Activated B cell treated with CpG ODN at 0.5 μM for 24 hours (primary cell): ENCODE measurements around the gene MTTP. TPM values are rescaled to one million over a fixed set of nuclear protein-coding genes. Genes with fewer than 3 reads are reported as not detected.

Experiments
- ATAC-seq: fragments of 200-7000 bp; cut with Tn5 transposase; one replicate; pipeline ENCODE4 v1.10.0; 2021; ENCODE audit warnings: low read depth, mild to moderate bottlenecking, moderate library complexity
- CTCF ChIA-PET: fragments of 350-600 bp; sonication (Branson Sonifier 250); formaldehyde crosslinking; loops from one replicate; lab custom pipeline; 2021; ENCODE audit warnings: antibody characterized with exemption; lab: Charles Lee
- POLR2A ChIA-PET: fragments of 350-600 bp; sonication (Branson Sonifier 250); formaldehyde crosslinking; loops from one replicate; lab custom pipeline; 2021; ENCODE audit warnings: antibody characterized with exemption; lab: Charles Lee
- DNase-seq: peaks from one replicate; pipeline ENCODE4 v3.0.0; 2022
- H3K27ac Mint-ChIP-seq: one replicate; pipeline ENCODE4 v1.8.0; 2020; ENCODE audit warnings: mixed read lengths
- H3K27me3 Mint-ChIP-seq: one replicate; pipeline ENCODE4 v1.8.0; 2021; ENCODE audit warnings: mixed read lengths
- H3K36me3 Mint-ChIP-seq: one replicate; pipeline ENCODE4 v1.8.0; 2021; ENCODE audit warnings: low read depth, mixed read lengths
- H3K4me1 Mint-ChIP-seq: one replicate; pipeline ENCODE4 v1.8.0; 2021; ENCODE audit warnings: mixed read lengths
- H3K4me3 Mint-ChIP-seq: one replicate; pipeline ENCODE4 v1.8.0; 2020; ENCODE audit warnings: mild to moderate bottlenecking, mixed read lengths
- H3K9me3 Mint-ChIP-seq: one replicate; pipeline ENCODE4 v1.8.0; 2020; ENCODE audit warnings: mixed read lengths
- intact Hi-C: fragments of 100-400 bp; cut with micrococcal nuclease; formaldehyde crosslinking; loops from one replicate; pipeline ENCODE4 v1.15.1; 2024
- total RNA-seq: library from RNA; stranded (reverse); gene quantifications from 2 replicates; pipeline ENCODE4 v1.2.3, GENCODE V29; 2022
- TF ChIP-seq, protein P1 (sequence below): fragments of 200-600 bp; IDR thresholded peaks from one replicate; pipeline ENCODE4 v1.8.0; 2022; ENCODE audit warnings: antibody characterized with exemption, mild to moderate bottlenecking

MTTP gene
- total RNA-seq, 1 donor from 2014 or later: 0.27 TPM

DNA sequence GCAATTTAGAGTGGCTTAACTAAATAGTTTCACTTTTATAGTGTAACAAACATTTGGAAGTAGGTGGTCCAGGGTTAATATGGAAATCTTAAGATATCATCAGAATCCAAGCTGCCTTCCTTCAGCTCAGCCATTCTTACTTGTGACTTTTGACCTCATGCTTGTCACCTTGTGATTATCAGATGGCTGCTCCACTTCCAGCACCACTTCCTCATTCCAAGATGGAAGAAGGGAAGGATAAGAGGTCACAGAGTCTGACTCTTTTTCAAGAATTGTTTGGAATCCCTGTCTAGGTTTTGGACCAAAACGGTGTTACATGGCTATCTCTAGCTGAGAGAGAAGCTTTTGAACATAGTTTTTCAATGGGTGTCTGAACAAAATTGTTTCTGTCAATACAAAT lies 39.9 kb downstream of the MTTP start:
- no peak overlapping the region for H3K27ac Mint-ChIP-seq
- ATAC-seq (no peak), DNase-seq (no peak)
- TF ChIP-seq, protein P1, sequence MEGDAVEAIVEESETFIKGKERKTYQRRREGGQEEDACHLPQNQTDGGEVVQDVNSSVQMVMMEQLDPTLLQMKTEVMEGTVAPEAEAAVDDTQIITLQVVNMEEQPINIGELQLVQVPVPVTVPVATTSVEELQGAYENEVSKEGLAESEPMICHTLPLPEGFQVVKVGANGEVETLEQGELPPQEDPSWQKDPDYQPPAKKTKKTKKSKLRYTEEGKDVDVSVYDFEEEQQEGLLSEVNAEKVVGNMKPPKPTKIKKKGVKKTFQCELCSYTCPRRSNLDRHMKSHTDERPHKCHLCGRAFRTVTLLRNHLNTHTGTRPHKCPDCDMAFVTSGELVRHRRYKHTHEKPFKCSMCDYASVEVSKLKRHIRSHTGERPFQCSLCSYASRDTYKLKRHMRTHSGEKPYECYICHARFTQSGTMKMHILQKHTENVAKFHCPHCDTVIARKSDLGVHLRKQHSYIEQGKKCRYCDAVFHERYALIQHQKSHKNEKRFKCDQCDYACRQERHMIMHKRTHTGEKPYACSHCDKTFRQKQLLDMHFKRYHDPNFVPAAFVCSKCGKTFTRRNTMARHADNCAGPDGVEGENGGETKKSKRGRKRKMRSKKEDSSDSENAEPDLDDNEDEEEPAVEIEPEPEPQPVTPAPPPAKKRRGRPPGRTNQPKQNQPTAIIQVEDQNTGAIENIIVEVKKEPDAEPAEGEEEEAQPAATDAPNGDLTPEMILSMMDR: no peak
- CTCF ChIA-PET: no interaction called here
- no peak overlapping the region for H3K4me3 Mint-ChIP-seq
- POLR2A ChIA-PET: no interaction called here
- H3K4me1 Mint-ChIP-seq: no peaks in the 10 kb centered on the region
- intact Hi-C loops: no loop called here
- H3K36me3 Mint-ChIP-seq: no peaks in the 10 kb centered on the region
- peaks cover 16% of the 10 kb centered on the region for H3K27me3 Mint-ChIP-seq
- H3K9me3 Mint-ChIP-seq: no peaks in the 10 kb centered on the region

DNA sequence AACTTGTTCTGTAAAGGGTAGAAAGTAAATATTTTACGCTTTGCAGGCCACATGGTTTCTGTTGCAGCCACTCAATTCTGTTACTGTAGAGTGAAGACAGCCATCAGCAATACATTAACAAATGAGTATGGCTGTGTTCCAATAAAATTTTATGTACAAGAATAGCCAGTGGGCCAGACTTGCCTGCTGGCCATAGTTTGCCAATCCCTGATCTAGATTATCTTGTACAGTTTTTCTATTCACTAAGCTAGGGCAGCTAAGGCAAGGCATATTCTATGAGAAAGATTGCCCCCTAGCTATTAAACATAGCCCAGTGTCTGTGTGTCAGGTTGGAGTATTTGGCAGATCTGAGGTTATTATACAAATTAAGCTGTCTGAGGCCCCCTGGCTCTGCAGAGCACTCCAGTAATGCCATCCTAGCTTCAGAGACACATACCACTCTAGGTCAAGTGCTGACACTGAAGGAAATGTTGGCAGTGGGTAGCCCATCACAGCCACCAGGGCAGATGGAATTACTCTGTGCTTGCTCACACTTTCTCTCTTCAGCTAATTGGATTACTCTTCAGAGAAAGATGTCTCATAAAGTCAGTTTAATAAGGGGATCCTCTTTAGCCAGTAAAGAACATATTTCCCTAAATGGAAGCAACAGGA lies 40.7 kb downstream of the MTTP start:
- no peaks in the 10 kb centered on the region for H3K36me3 Mint-ChIP-seq
- H3K9me3 Mint-ChIP-seq: no peaks in the 10 kb centered on the region
- H3K4me3 Mint-ChIP-seq: no peak overlapping the region
- ATAC-seq: no peak
- H3K4me1 Mint-ChIP-seq: no peaks in the 10 kb centered on the region
- TF ChIP-seq, protein P1: no peak
- H3K27ac Mint-ChIP-seq: no peak overlapping the region
- no peak for DNase-seq
- CTCF ChIA-PET: interaction anchor here (0.6 to 0.9 kb wide), 2 partner anchors 152 to 271 kb away, joined by 3 read pairs; no protein-coding TSS in a partner anchor
- POLR2A ChIA-PET: no interaction called here
- peaks cover 16% of the 10 kb centered on the region for H3K27me3 Mint-ChIP-seq
- intact Hi-C loops: no loop called here

DNA sequence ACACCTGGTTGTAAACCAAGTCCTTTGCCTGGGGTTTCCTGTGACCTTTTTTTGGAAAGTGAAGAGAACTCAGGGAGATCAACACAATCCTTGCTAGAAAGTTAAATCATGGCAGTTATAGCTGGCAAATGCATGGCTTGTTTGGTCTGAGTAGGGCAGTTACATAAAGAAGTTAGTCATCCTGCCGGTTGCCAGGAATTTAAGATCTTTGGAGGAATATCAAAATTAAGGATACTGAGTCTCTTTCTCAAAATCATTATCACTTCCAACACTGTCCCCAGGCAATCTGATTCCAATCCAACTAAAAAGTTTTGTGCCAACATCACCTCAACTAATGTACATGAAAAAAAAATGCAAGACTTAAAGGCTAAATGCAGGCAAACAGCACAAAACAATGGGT lies 42.8 kb downstream of the MTTP start:
- Mint-ChIP-seq H3K36me3 (no peaks in the 10 kb centered on the region), H3K4me3 (no peak overlapping the region), H3K27ac (no peak overlapping the region), H3K4me1 (no peaks in the 10 kb centered on the region), H3K9me3 (no peaks in the 10 kb centered on the region), H3K27me3 (peaks cover 9% of the 10 kb centered on the region)
- CTCF ChIA-PET: no interaction called here
- intact Hi-C loops: no loop called here
- DNase-seq: no peak
- ATAC-seq: no peak
- TF ChIP-seq, protein P1: no peak
- POLR2A ChIA-PET: no interaction called here

DNA sequence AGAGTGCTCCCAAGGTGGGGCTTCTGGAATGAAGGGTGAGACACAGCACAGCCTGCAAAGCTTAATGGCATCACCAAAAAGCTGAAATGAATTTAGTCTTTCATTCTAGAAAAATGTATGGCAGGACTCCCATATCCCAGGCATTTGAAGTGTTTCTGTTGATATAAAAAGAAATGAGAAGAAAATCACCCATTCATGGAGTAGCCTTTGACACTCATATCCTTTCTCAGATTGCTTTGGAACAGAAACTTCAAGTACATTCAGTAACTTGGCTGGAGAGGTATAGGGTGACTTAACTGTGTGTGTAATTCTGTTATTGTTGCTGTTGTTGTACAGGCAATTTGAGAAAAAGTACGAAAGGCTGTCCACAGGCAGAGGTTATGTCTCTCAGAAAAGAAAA lies 47.7 kb downstream of the MTTP start:
- intact Hi-C loops: no loop called here
- H3K4me1 Mint-ChIP-seq: no peaks in the 10 kb centered on the region
- H3K27ac Mint-ChIP-seq: no peak overlapping the region
- POLR2A ChIA-PET: no interaction called here
- DNase-seq (no peak), ATAC-seq (no peak)
- no peak overlapping the region for H3K4me3 Mint-ChIP-seq
- CTCF ChIA-PET: no interaction called here
- no peaks in the 10 kb centered on the region for H3K9me3 Mint-ChIP-seq
- TF ChIP-seq, protein P1: no peak
- peaks cover 10% of the 10 kb centered on the region for H3K27me3 Mint-ChIP-seq
- H3K36me3 Mint-ChIP-seq: no peaks in the 10 kb centered on the region

DNA sequence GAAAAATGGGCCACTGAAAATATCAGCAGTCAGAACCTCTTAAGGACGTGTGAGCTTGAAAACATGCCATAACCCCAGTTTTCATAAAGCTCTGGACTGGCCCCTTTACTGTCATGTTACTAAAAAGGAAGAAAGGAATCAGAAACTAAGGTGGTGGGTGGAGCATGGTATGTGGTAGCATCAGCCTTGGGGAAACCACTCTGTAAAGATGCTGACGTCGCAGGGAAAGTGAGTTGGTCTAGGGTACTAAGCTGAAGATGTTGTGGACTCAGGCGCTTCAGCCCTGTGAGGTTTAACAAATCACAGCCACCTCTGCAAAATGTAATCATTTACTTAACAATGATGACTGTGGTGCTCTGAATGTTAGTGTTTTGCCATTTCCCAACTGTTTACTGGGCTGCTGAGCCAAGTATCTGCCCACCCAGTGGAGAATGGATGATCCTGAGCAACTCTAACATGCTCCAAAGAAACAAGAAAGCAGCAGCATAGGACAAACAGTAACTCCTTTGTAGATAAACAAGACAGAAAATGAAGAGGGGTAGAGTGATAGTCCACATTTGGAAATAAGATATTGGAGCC lies 49.6 kb downstream of the MTTP start:
- TF ChIP-seq, protein P1: no peak
- peaks cover 7% of the 10 kb centered on the region for H3K27me3 Mint-ChIP-seq
- no peaks in the 10 kb centered on the region for H3K9me3 Mint-ChIP-seq
- H3K36me3 Mint-ChIP-seq: no peaks in the 10 kb centered on the region
- CTCF ChIA-PET: no interaction called here
- DNase-seq (no peak), ATAC-seq (no peak)
- H3K4me3 Mint-ChIP-seq: no peak overlapping the region
- POLR2A ChIA-PET: no interaction called here
- H3K27ac Mint-ChIP-seq: no peak overlapping the region
- intact Hi-C loops: no loop called here
- no peaks in the 10 kb centered on the region for H3K4me1 Mint-ChIP-seq
